WTC11 (cell line): Measurements from ENCODE around the gene SRRT. TPM values are rescaled to one million over a fixed set of nuclear protein-coding genes. Genes with fewer than 3 reads are reported as not detected.

Experiments used
- ATAC-seq: fragments of 200-7000 bp; cut with Tn5 transposase; 2 replicates; pipeline ENCODE4 v1.10.0; 2021; ENCODE audit warnings: mild to moderate bottlenecking, moderate library complexity
- CTCF ChIA-PET: fragments of 300-600 bp; sonication (Branson Sonifier 250); formaldehyde crosslinking; loops from one replicate; lab custom pipeline; 2021; ENCODE audit warnings: antibody characterized with exemption; lab: Charles Lee
- POLR2A ChIA-PET: fragments of 350-600 bp; sonication (Branson Sonifier 250); formaldehyde crosslinking; loops from one replicate; lab custom pipeline; 2021; ENCODE audit warnings: antibody characterized with exemption; lab: Charles Lee
- DNase-seq: peaks from one replicate; pipeline ENCODE4 v3.0.0; 2021; ENCODE audit warnings: low spot score
- H3K27ac Mint-ChIP-seq: 2 replicates; pipeline ENCODE4 v1.8.0; 2021; ENCODE audit warnings: mixed read lengths
- H3K27me3 Mint-ChIP-seq: 2 replicates; pipeline ENCODE4 v1.8.0; 2021; ENCODE audit warnings: low read depth, mild to moderate bottlenecking, moderate library complexity, mixed read lengths
- H3K36me3 Mint-ChIP-seq: 2 replicates; pipeline ENCODE4 v1.8.0; 2021; ENCODE audit warnings: mixed read lengths
- H3K4me1 Mint-ChIP-seq: 2 replicates; pipeline ENCODE4 v1.8.0; 2022; ENCODE audit warnings: mixed read lengths
- H3K4me3 Mint-ChIP-seq: 2 replicates; pipeline ENCODE4 v1.8.0; 2021; ENCODE audit warnings: mild to moderate bottlenecking, moderate library complexity, mixed read lengths
- H3K9me3 Mint-ChIP-seq: 2 replicates; pipeline ENCODE4 v1.8.0; 2021; ENCODE audit warnings: mixed read lengths
- ATF2 ChIP-seq: sonication (generic); formaldehyde crosslinking; IDR thresholded peaks from 2 replicates; pipeline ENCODE4 v1.8.1; 2022; ENCODE audit warnings: low read depth, missing genetic modification reagents, borderline replicate concordance
- E2F5 ChIP-seq: sonication (generic); formaldehyde crosslinking; IDR thresholded peaks from 2 replicates; pipeline ENCODE4 v1.8.1; 2022; ENCODE audit warnings: mild to moderate bottlenecking, moderate library complexity, missing genetic modification reagents
- ERG ChIP-seq: fragments of 250-450 bp; sonication (Bioruptor Pico); IDR thresholded peaks from 2 replicates; pipeline ENCODE4 v1.8.0; 2021; ENCODE audit warnings: mild to moderate bottlenecking
- FOXP1 ChIP-seq: sonication (generic); formaldehyde crosslinking; IDR thresholded peaks from 2 replicates; pipeline ENCODE4 v1.8.0; 2022; ENCODE audit warnings: missing genetic modification reagents, mild to moderate bottlenecking, moderate library complexity, borderline replicate concordance
- HMGXB4 ChIP-seq: sonication (generic); formaldehyde crosslinking; IDR thresholded peaks from 2 replicates; pipeline ENCODE4 v1.8.1; 2023; ENCODE audit warnings: mild to moderate bottlenecking, moderate library complexity, missing genetic modification reagents
- MYBL2 ChIP-seq: sonication (generic); formaldehyde crosslinking; IDR thresholded peaks from 2 replicates; pipeline ENCODE4 v1.8.1; 2023; ENCODE audit warnings: mild to moderate bottlenecking, moderate library complexity, missing genetic modification reagents
- NFYB ChIP-seq: sonication (generic); formaldehyde crosslinking; conservative IDR thresholded peaks from 2 replicates; pipeline ENCODE4 v1.8.0; 2022; ENCODE audit warnings: low read depth, missing genetic modification reagents
- OVOL2 ChIP-seq: fragments of 250-450 bp; sonication (Bioruptor Pico); IDR thresholded peaks from 2 replicates; pipeline ENCODE4 v1.9.0; 2021; ENCODE audit warnings: mild to moderate bottlenecking, borderline replicate concordance
- PRRX2 ChIP-seq: fragments of 250-450 bp; sonication (Bioruptor Pico); IDR thresholded peaks from 2 replicates; pipeline ENCODE4 v1.8.0; 2021; ENCODE audit warnings: mild to moderate bottlenecking
- SMAD3 ChIP-seq: sonication (generic); formaldehyde crosslinking; IDR thresholded peaks from 2 replicates; pipeline ENCODE4 v1.8.0; 2022; ENCODE audit warnings: missing genetic modification reagents, mild to moderate bottlenecking, borderline replicate concordance
- SOX15 ChIP-seq: fragments of 250-450 bp; sonication (Bioruptor Pico); IDR thresholded peaks from 2 replicates; pipeline ENCODE4 v1.9.0; 2021; ENCODE audit warnings: mild to moderate bottlenecking
- SP1 ChIP-seq: sonication (generic); formaldehyde crosslinking; conservative IDR thresholded peaks from 2 replicates; pipeline ENCODE4 v1.8.1; 2022; ENCODE audit warnings: missing genetic modification reagents
- STAT6 ChIP-seq: sonication (generic); formaldehyde crosslinking; conservative IDR thresholded peaks from 2 replicates; pipeline ENCODE4 v1.8.1; 2023; ENCODE audit warnings: mild to moderate bottlenecking, low read depth, missing genetic modification reagents, moderate library complexity
- TEAD1 ChIP-seq: sonication (generic); formaldehyde crosslinking; IDR thresholded peaks from 2 replicates; pipeline ENCODE4 v1.8.0; 2022; ENCODE audit warnings: mild to moderate bottlenecking, missing genetic modification reagents
- TEAD4 ChIP-seq: sonication (generic); formaldehyde crosslinking; IDR thresholded peaks from 2 replicates; pipeline ENCODE4 v1.8.0; 2022; ENCODE audit warnings: mild to moderate bottlenecking, missing genetic modification reagents
- ZBTB21 ChIP-seq: sonication (generic); formaldehyde crosslinking; IDR thresholded peaks from 2 replicates; pipeline ENCODE4 v1.8.1; 2023; ENCODE audit warnings: mild to moderate bottlenecking, missing genetic modification reagents, borderline replicate concordance
- ZNF232 ChIP-seq: sonication (generic); formaldehyde crosslinking; IDR thresholded peaks from 2 replicates; pipeline ENCODE4 v1.8.0; 2022; ENCODE audit warnings: mild to moderate bottlenecking, missing genetic modification reagents
- ZNF281 ChIP-seq: sonication (generic); formaldehyde crosslinking; IDR thresholded peaks from 2 replicates; pipeline ENCODE4 v1.8.0; 2023; ENCODE audit warnings: mild to moderate bottlenecking, missing genetic modification reagents
- ZNF317 ChIP-seq: sonication (generic); formaldehyde crosslinking; IDR thresholded peaks from 2 replicates; pipeline ENCODE4 v1.8.1; 2023; ENCODE audit warnings: low read depth, mild to moderate bottlenecking, moderate library complexity, missing genetic modification reagents, borderline replicate concordance
- total RNA-seq: library from RNA; stranded (reverse); gene quantifications from 3 replicates; pipeline ENCODE4 v1.2.3, GENCODE V29; 2021

SRRT gene
- total RNA-seq, 1 experiment from 2014 or later: 238 TPM

GRCh38 chr7:100888988-100889750 is 14.3 kb downstream of the SRRT start, which contains the start of gene UFSP1 (continued):
- TF ChIP-seq E2F5 (CRISPR knock-in tag) (peak; percentile 58; the same call in 1 of the 2 replicates), ZBTB21 (no peak), SP1 (CRISPR knock-in tag) (peak; percentile 79; the same call in 1 of the 2 replicates), TEAD4 (CRISPR knock-in tag) (0 out of 2 replicates have a peak, but pooled peaks have one; percentile 44), NFYB (CRISPR knock-in tag) (0 out of 2 replicates have a peak, but pooled peaks have one; percentile 16), HMGXB4 (CRISPR knock-in tag) (0 out of 2 replicates have a peak, but pooled peaks have one; percentile 62), OVOL2 (CRISPR knock-in tag) (no peak)

- DNase-seq (peak; percentile 48), ATAC-seq (no peak)
- H3K4me1 Mint-ChIP-seq: peaks cover 42% of the 10 kb centered on the region
- H3K9me3 Mint-ChIP-seq: no peaks in the 10 kb centered on the region
- H3K27ac Mint-ChIP-seq: peak overlapping the region; percentile 97
- peak overlapping the region; percentile 88 for H3K4me3 Mint-ChIP-seq
- ChIA-PET CTCF (interaction anchor here (0.6 to 2.4 kb wide), 25 partner anchors 16 to 1744 kb away, joined by 3 to 18 read pairs (median 5); partner anchors contain the start of genes EPHB4, POP7, SLC12A9 and SRRT), POLR2A (interaction anchor here (0.5 to 6.2 kb wide), 11 partner anchors 16 to 1011 kb away, joined by 3 to 71 read pairs (median 4); partner anchors contain the start of genes EPHB4, FBXO24, SRRT and TRIP6)
- H3K36me3 Mint-ChIP-seq: peaks cover 28% of the 10 kb centered on the region
- peaks cover 11% of the 10 kb centered on the region for H3K27me3 Mint-ChIP-seq
- TF ChIP-seq ERG (CRISPR knock-in tag): no peak
- TF ChIP-seq ATF2: no peak
- TF ChIP-seq MYBL2: no peak
- no peak for TF ChIP-seq SOX15
- 0 out of 2 replicates have a peak, but pooled peaks have one; percentile 10 for TF ChIP-seq TEAD4 (CRISPR knock-in tag)
- TF ChIP-seq ZNF317 (CRISPR knock-in tag): no peak
- TF ChIP-seq SMAD3 (CRISPR knock-in tag): no peak
- no peak for TF ChIP-seq PRRX2
- peak; percentile 20; the same call in 1 of the 2 replicates for TF ChIP-seq ZNF232 (CRISPR knock-in tag)
- TF ChIP-seq TEAD1: no peak
- TF ChIP-seq ZNF281 (CRISPR knock-in tag): 0 out of 2 replicates have a peak, but pooled peaks have one; percentile 18
- no peak for TF ChIP-seq STAT6 (CRISPR knock-in tag)
- TF ChIP-seq FOXP1 (CRISPR knock-in tag): peak; percentile 66; the same call in 1 of the 2 replicates
Measured at GRCh38 chr7:100890653-100891567, 16.0 kb downstream of the SRRT start.
